Lower leg skin (tissue), 4 donors: ENCODE measurements around the gene GRIN2D. TPM values are rescaled to one million over a fixed set of nuclear protein-coding genes. Genes with fewer than 3 reads are reported as not detected.
"Not testable (repeated sequence)": the region's sequence is repeated elsewhere in the genome, so short reads cannot be mapped to it uniquely, and the experiment has no call there.

Experiments used
- DNase-seq, 2 donors: peaks; one replicate each; pipeline ENCODE4 v3.0.0-alpha.2; 2019; ENCODE audit warnings: low spot score in 2 of 2
- H3K4me3 ChIP-seq: fragments of 200-600 bp; sonication (generic); 2 replicates; pipeline ENCODE4 v1.5.1; 2017; ENCODE audit warnings: mild to moderate bottlenecking, low read depth; ENCODE audit not compliant: poor library complexity, severe bottlenecking
- POLR2A ChIP-seq, 2 donors: fragments of 450-650 bp; IDR thresholded peaks; one replicate each; pipeline ENCODE4 v1.6.1; 2016 to 2017; ENCODE audit warnings: antibody characterized with exemption in 2 of 2, mild to moderate bottlenecking in 1 of 2, moderate library complexity in 1 of 2
- WGBS, 2 donors: methylation state at CpG; one replicate each; pipeline ENCODE4 v1.1.5; 2018; 5-methylcytosine and 5-hydroxymethylcytosine counted together
- intact Hi-C: fragments of 100-400 bp; cut with DNase I; formaldehyde crosslinking; loops from one replicate; pipeline ENCODE4 v1.15.0; 2023; ENCODE audit warnings: low total_unique reads
- total RNA-seq, 4 donors: library from RNA; depleted of rRNA; stranded (reverse); fragments of >200 nt; gene quantifications; one replicate each; pipeline ENCODE4 v1.1.0, GENCODE V29; 2016
- TF ChIP-seq, protein P1 (sequence below), 3 donors: fragments of 450-650 bp; IDR thresholded peaks; one replicate each; pipeline ENCODE4 v1.5.1; 2016; ENCODE audit warnings: antibody characterized with exemption in 3 of 3, mild to moderate bottlenecking in 3 of 3, moderate library complexity in 2 of 3

Gene GRIN2D
- total RNA-seq, 4 donors from 2014 or later: 0.17 to 0.47 (median 0.42) TPM

GRCh38 chr19:48385461-48386087 is 7.9 kb upstream of the GRIN2D start:
- intact Hi-C loops: no loop called here
- no peak overlapping the region for H3K4me3 ChIP-seq
- TF ChIP-seq POLR2A (IDR thresholded peaks at IDR 0.05): no peak
- TF ChIP-seq, protein P1, sequence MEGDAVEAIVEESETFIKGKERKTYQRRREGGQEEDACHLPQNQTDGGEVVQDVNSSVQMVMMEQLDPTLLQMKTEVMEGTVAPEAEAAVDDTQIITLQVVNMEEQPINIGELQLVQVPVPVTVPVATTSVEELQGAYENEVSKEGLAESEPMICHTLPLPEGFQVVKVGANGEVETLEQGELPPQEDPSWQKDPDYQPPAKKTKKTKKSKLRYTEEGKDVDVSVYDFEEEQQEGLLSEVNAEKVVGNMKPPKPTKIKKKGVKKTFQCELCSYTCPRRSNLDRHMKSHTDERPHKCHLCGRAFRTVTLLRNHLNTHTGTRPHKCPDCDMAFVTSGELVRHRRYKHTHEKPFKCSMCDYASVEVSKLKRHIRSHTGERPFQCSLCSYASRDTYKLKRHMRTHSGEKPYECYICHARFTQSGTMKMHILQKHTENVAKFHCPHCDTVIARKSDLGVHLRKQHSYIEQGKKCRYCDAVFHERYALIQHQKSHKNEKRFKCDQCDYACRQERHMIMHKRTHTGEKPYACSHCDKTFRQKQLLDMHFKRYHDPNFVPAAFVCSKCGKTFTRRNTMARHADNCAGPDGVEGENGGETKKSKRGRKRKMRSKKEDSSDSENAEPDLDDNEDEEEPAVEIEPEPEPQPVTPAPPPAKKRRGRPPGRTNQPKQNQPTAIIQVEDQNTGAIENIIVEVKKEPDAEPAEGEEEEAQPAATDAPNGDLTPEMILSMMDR (IDR thresholded peaks at IDR 0.05): no peak
- WGBS, 2 donors: 86 to 92% methylated on average over 7 of the region's 7 CpGs
- no peak for DNase-seq

GRCh38 chr19:48386981-48387380 is 6.5 kb upstream of the GRIN2D start:
- intact Hi-C loops: no loop called here
- 94 to 96% methylated on average over 3 of the region's 3 CpGs for WGBS, 2 donors
- TF ChIP-seq POLR2A (IDR thresholded peaks at IDR 0.05): no peak
- TF ChIP-seq, protein P1 (IDR thresholded peaks at IDR 0.05): no peak

GRCh38 chr19:48390188-48391099 is 3.0 kb upstream of the GRIN2D start:
- WGBS, 2 donors: 0 to 2% methylated on average over 19 to 23 of the region's 24 CpGs

More at GRCh38 chr19:48386981-48387380, 6.5 kb upstream of the GRIN2D start:
- H3K4me3 ChIP-seq: no peak overlapping the region
- no peak for DNase-seq

GRCh38 chr19:48391100-48392005 is 2.1 kb upstream of the GRIN2D start, which contains the start of gene KDELR1:
Gene KDELR1 (minus strand): TSS chr19:48391551. CDS start chr19:48391358, 193 bp downstream.
- WGBS, 2 donors: 6 to 8% methylated on average over 38 to 41 of the region's 42 CpGs
- peak within 1 kb of the TSS; percentile 100 for H3K4me3 ChIP-seq
- TF ChIP-seq POLR2A (IDR thresholded peaks at IDR 0.05): no peak
- TF ChIP-seq, protein P1 (IDR thresholded peaks at IDR 0.05): peak in 1 of 3 donors; percentile 57
- DNase-seq: peak; percentile 70 to 94
- intact Hi-C loops: no loop called here

More at GRCh38 chr19:48390188-48391099, 3.0 kb upstream of the GRIN2D start:
- intact Hi-C loops: no loop called here
- H3K4me3 ChIP-seq: peak overlapping the region; percentile 100
- TF ChIP-seq POLR2A (IDR thresholded peaks at IDR 0.05): no peak
- TF ChIP-seq, protein P1 (IDR thresholded peaks at IDR 0.05): no peak
- DNase-seq: peak; percentile 46 to 92

- H3K4me3 ChIP-seq, intact Hi-C loops, DNase-seq: not testable (repeated sequence)
- WGBS, 2 donors: 83 to 100% methylated on average over 1 of the region's 1 CpG
These were observed 1.5 kb upstream of the GRIN2D start for GRCh38 chr19:48392006-48392344.
